ENCODE data around the gene SEMA6A.

The SEMA6A gene

DNA sequence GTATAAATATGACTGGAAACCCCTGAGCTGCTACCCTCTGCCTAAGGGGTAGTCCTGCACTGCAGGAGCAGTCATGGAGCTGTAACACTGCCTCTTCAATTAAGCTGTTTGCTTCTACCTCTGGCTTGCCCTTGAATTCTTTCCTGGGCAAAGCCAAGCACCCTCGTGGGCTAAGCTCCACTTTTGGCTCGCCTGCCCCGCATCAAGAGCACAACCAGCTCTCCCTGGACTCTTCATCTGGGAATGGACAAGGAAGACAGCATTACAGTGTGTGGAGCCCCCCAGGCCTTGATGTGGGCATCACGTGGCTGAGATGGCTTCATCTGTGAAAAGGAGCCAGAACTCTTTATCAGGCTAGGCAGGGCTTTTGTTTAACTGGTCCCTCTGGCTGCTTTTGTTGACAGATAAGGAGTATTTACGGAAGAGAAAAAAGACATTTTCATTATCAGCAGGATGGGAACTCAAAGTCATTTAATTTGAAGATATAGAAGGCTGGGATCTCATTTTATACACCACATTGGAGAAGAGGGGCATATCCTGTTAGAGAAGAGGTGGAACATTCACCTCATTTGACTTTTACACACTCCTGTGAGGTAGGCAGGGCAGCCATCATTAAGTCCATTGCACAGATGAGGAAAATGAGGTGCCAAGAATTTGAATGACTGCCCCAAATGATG, 137.8 kb downstream of the SEMA6A start:
- DNase-seq, result no peak

- no peak for DNase-seq
Observed at GRCh38 chr5:116428966-116429365, 145.7 kb downstream of the SEMA6A start.

- DNase-seq, result no peak
Observed at GRCh38 chr5:116428413-116428812, 146.2 kb downstream of the SEMA6A start.

- DNase-seq, result no peak
Observed at GRCh38 chr5:116424951-116425350, 149.7 kb downstream of the SEMA6A start.

GRCh38 chr5:116424258-116424615, 150.4 kb downstream of the SEMA6A start:
- DNase-seq, result no peak

GRCh38 chr5:116423587-116424257, 150.9 kb downstream of the SEMA6A start:
- DNase-seq, result no peak

GRCh38 chr5:116423141-116423540, 151.5 kb downstream of the SEMA6A start:
- no peak for DNase-seq

GRCh38 chr5:116421080-116421629, 153.5 kb downstream of the SEMA6A start:
- no peak for DNase-seq

- DNase-seq, result no peak
Observed at GRCh38 chr5:116420540-116420939, 154.1 kb downstream of the SEMA6A start.

DNA sequence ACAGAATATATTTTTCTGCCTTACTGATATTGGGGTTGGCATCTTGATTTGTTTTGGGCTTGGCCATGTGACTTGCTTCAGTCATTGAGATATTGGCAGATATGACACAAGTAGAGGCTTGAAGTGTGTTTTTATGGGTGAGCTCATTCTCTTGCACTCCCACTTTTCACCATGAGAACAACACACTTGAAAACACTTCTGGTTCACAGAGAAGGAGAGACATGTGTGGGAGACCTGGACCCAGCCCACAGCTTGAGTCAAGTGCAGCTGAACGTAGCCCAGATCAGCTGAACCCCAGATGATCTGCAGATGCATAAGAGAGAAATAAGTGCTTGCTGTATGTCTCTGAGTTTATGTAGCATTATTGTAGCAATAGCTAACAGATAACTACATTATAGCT, 155.4 kb downstream of the SEMA6A start:
- no peak for DNase-seq

- no peak for DNase-seq
Observed at GRCh38 chr5:116418774-116419173, 155.8 kb downstream of the SEMA6A start.

- no peak for DNase-seq
Observed at GRCh38 chr5:116418016-116418415, 156.6 kb downstream of the SEMA6A start.

DNA sequence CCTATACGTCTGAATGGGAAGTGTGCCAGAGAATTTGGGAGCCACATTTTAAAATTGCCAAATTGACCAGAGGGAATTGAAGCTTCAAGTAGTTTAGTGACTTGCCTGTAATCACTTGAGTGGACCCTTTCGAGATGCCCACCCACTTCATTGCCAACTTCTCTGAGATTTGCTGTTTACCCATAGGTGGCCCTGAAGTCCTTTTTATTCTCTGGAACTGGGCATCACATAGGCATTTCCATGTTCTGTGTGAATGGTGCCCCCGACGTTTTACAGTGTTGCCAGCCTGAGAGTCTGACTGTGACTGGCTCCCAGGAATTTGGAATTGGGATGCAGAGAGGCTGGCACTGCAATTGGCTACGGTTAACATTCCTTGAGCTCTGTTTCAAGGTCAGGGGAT, 158.6 kb downstream of the SEMA6A start:
- no peak for DNase-seq

DNA sequence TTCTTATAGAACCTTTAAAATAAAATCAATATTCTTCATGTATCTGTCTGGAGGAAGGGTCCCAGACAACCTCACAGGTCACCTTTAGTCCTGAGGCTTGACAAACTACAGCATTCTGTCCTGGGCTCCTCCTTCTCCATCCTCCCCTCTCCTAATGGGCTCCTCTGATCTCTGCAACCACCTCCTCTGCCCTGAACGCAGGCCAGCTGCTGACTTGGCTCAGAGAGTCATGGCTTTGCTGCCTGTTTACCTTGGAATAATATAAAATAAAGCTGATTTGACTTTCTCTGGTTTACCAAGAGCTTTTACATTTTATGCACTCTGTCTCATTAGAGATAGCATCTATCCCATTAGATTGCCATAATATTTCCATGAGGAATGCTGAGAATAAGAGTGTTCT, 159.4 kb downstream of the SEMA6A start:
- peak in 1 of 2 experiments; percentile 20 for DNase-seq

DNA sequence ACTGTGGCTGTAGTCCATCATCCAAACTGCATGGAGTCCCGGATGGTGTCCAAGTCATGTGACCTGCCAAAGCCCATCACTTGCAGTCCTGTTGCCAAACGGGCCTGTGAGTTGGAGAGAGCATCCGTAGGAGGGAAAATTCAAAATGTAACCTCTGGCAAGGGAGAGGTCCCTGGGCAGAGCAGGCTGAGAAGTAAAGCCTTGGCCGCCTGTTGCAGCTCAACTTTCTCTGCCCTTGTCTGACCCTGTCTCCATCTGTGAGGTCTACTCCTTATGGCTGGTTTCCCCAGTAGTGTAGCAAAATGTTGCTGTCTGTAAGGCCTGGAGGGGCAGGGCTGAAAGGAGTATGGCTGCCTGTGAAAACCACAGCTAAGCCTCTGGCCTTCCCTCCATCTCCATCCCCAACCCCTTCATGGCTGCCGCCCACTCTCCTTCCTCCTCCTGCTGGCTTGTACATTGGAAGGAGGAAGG, 163.5 kb downstream of the SEMA6A start:
- peak; percentile 21 to 76 for DNase-seq

DNA sequence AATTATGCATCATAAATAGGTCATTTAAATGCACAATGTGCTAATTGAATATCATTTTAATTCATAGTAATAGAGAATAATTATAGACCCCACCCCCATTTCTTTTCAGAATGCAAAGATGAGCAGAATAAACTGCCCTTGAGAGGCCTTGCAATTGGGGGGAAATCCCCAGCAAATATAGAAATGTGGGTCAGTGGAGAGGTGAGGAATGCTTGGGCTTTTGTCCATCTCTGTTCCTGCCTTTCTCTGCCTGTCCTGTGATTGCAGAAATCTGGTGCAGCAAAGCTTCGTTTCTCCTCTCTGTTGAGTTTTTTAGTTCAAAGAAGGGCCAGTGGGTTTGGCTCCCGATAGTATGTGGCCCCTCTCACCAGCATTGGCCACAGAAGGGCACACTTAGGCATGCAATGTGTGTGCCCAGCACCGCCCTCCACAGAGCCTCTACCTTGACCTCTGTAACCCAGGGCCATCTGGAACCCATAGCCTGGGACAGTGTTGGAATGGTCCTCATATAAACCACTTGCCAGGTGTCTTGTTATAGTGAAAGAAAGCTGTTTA, 164.2 kb downstream of the SEMA6A start:
- DNase-seq, result no peak

- peak in 1 of 2 experiments; percentile 14 for DNase-seq
Observed at GRCh38 chr5:116409591-116410296, 164.9 kb downstream of the SEMA6A start.

- no peak for DNase-seq
Observed at GRCh38 chr5:116406306-116407041, 168.1 kb downstream of the SEMA6A start.

DNA sequence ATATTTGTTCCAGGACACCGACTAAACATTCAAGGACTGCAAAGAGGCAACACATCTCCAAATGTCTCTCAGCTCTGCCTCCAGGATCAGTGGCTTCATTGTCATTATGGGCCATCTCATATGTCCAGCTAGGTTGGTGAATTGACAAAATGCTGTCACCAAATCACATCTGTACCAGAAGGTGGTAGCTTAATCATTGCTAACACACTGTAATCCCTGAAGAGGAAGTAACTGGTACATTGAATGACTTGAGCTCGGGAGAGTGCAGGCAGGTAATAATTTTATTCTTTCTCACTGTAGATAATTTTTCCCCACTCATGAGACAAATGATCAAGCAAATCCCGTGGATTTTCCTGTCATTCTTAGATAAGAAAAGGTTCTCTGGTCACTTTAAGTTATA, 169.8 kb downstream of the SEMA6A start:
- DNase-seq, result no peak

GRCh38 chr5:116404016-116404415, 170.6 kb downstream of the SEMA6A start:
- DNase-seq, result no peak

- DNase-seq, result no peak
Observed at GRCh38 chr5:116402235-116402634, 172.4 kb downstream of the SEMA6A start.

DNA sequence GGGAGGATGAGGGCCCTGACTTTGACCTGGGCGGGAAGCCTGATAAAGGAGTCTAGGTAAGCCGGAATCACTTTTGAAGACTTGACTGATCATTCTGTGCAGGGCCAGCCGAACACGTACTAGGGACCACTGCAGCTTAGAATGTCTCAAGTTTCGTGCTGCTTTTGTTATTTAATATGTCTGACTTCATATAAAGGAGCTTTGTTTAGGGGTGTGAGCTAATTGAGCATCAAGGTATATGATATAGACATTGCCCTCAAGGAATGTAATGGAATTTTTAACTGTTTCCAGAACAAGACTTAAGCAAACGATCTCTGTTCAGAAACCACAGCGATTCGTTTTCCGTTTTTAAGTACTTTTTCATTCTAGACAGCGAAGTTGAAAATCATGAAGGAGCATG, 173.0 kb downstream of the SEMA6A start:
- no peak for DNase-seq
